ENCODE measurements around the gene TREH.
"Not testable (repeated sequence)": the region's sequence is repeated elsewhere in the genome, so short reads cannot be mapped to it uniquely, and the experiment has no call there.

The TREH gene

DNA sequence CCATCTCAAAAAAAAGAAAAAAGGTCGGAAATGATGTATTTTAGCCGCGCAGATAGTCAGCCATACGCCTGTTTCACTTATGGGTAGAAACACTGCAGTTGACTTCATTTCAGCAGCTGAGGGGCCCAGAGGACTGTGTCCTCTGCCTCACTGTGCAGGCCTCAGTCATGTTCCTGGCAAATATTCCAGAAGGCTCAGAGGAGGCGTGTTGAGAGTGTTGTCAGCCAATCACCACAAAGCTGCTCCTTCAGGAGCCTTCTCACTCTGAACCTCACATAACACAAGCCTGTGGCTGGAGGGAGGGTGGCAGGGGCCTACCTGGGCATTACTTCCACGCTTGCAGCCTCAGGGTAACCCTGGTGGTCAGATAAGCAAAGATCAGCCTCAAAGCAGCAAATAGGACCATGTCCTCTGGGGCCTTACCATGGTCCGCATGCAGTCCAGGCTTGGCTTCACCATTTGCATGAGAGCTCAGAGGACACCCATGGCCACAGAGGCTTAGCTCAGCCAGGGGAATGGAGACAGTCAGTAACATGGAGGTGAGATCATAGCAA, 17.3 kb upstream of the TREH start:
- Histone ChIP-seq H3K4me3 (ENCODE audit: low read length) (no peak overlapping the region), H3K9me3 (ENCODE audit: insufficient read depth, low read depth, low read length) (peaks cover 4% of the 10 kb centered on the region; the same call in 1 of the 2 replicates), H3K27me3 (ENCODE audit: insufficient read depth, low read length) (no peaks in the 10 kb centered on the region), H3K4me1 (ENCODE audit: insufficient read depth, low read length) (peaks cover 13% of the 10 kb centered on the region; the same call in 1 of the 2 replicates), H3K9ac (ENCODE audit: low read depth, low read length) (no peak overlapping the region), H3K27ac (ENCODE audit: low read depth, low read length) (no peak overlapping the region), H3K36me3 (ENCODE audit: insufficient read depth, low read length) (no peaks in the 10 kb centered on the region)
- WGBS, result 94% methylated on average over 7 of the region's 7 CpGs

DNA sequence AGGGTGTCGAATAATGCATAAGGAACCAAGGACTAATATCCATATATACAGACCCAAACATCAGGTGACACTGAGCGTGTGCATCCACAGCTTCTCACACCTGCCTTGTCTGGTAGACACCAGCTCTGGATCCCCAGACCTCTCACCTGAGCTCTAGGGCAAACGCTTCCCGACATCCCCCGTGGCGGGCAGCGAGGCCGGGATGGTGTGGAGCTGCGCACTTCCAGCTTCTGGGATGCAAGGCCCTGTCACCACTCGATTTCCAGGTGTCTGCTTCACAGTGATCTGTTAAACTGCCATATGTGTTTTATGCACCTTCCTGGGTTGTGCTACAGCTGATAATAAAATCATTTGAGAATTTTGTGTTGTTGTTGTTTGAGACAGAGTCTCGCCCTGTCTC, 15.3 kb upstream of the TREH start:
- 96% methylated on average over 11 of the region's 11 CpGs for WGBS
- Histone ChIP-seq H3K27ac (ENCODE audit: low read depth, low read length) (no peak overlapping the region), H3K36me3 (ENCODE audit: insufficient read depth, low read length) (no peaks in the 10 kb centered on the region), H3K4me1 (ENCODE audit: insufficient read depth, low read length) (peaks cover 18% of the 10 kb centered on the region), H3K9ac (ENCODE audit: low read depth, low read length) (no peak overlapping the region), H3K9me3 (ENCODE audit: insufficient read depth, low read depth, low read length) (no peaks in the 10 kb centered on the region), H3K4me3 (ENCODE audit: low read length) (no peak overlapping the region), H3K27me3 (ENCODE audit: insufficient read depth, low read length) (no peaks in the 10 kb centered on the region)

DNA sequence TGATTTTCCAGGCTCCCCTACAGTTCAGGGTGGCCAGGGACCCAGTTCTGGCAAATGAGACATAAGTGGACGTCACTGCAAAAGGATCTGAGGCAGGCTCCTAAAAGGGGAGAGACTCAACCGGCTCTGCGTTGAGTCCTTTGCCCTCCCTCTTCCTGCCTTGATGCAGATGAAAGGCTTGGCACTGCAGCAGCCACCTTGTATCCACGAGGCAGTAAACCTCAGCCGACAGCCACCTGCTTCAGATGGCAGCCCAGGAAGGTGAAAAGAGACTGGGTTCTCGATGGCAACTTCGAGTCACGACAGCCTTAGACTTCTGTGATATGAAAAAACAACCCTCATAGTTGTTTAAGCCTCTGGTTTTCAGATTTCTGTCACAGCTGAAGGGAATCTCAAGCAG, 14.7 kb upstream of the TREH start:
- 92% methylated on average over 8 of the region's 8 CpGs for whole genome bisulfite sequencing
- no peak overlapping the region for H3K9ac ChIP-seq (ENCODE audit: low read depth, low read length)

DNA sequence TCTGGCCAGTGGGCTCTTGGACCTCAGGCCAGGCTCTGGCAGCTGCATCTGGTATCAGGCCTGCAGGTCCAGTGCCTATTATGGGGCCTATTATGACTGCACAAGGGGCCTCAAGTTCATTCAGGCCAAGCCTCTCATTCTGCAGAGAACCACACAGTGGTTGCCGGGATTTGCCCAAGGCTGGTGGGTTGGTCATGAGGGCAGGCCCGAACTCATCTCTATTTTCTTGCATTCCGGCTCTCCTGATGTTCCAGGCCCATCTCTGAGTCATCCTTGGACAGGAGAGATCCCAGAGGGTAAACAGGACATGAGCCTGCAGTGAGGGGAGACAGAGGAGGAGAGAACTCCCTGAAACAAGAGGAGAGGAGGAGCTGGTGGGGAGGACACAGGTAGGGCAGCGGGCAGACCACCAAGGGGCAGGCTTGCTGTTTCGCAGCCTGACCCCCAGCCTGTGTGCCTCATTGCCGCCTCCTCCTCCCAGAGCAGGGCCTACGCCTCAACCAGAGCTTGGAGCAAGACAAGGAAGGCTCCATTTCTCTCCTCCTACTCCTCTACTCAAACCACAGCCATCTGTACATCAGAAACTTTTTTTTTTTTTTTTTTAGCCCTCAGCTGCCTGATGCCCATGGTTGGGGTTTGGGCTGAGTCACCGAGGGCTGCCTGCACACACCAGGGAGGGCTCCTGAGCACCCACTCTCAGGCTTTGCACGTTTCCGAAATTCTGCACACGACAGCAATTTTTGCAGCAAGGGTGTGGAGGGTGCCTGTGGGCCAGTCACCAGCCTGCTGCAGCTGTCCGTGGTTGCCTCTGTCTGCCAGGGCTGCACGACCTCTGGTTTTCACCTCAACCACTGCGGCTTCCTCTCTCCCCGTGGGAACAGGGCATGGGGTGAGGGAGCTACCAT, 12.7 kb upstream of the TREH start:
- no peaks in the 10 kb centered on the region for H3K9me3 ChIP-seq (ENCODE audit: insufficient read depth, low read depth, low read length)
- H3K4me3 ChIP-seq (ENCODE audit: low read length), result no peak overlapping the region
- no peak overlapping the region for H3K27ac ChIP-seq (ENCODE audit: low read depth, low read length)
- no peaks in the 10 kb centered on the region for H3K27me3 ChIP-seq (ENCODE audit: insufficient read depth, low read length)
- no peaks in the 10 kb centered on the region for H3K36me3 ChIP-seq (ENCODE audit: insufficient read depth, low read length)
- no peak overlapping the region for H3K9ac ChIP-seq (ENCODE audit: low read depth, low read length)
- WGBS, result 81% methylated on average over 15 of the region's 15 CpGs
- peaks cover 18% of the 10 kb centered on the region for H3K4me1 ChIP-seq (ENCODE audit: insufficient read depth, low read length)

More for the DNA sequence above, 14.7 kb upstream of the TREH start:
- no peaks in the 10 kb centered on the region for H3K9me3 ChIP-seq (ENCODE audit: insufficient read depth, low read depth, low read length)
- peaks cover 18% of the 10 kb centered on the region for H3K4me1 ChIP-seq (ENCODE audit: insufficient read depth, low read length)
- H3K27ac ChIP-seq (ENCODE audit: low read depth, low read length), result no peak overlapping the region
- no peaks in the 10 kb centered on the region for H3K36me3 ChIP-seq (ENCODE audit: insufficient read depth, low read length)
- no peaks in the 10 kb centered on the region for H3K27me3 ChIP-seq (ENCODE audit: insufficient read depth, low read length)
- no peak overlapping the region for H3K4me3 ChIP-seq (ENCODE audit: low read length)

DNA sequence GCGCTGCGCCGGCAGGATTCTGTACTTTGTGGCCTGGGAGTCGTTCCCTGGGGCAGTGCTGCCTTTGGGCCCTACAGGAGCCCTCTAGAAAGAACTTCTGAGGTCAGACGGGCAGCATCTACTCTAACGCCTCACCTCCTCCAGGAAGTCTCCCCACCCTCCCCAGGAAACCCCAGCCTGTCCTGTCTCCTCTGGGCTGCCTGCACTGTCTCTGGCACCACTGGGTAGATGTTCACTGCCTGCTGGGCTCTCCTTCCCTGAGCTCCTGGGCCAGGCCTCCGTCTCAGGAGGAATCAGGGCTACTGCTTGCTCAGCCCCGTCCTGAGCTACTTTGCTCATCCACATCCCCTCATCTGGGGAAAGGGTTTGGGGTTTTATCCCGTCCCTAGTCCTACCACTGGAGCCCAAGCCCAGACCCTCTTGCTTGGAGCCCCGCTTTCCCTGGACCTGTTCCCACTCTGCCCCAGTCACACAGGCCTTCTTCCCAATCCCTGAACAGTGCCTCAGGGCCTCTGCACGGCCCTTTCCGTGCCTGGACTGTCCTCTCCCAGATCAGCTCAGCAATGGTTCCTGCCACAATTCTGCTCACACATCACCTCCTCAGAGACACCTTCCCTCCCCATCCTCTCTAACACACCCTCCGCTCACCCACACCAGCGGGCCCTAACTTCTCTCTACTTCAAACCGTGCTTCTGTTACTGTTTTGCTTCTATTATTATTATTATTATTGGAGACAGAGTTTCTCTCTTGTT, 11.3 kb upstream of the TREH start:
- Histone ChIP-seq H3K4me3 (ENCODE audit: low read length) (no peak overlapping the region), H3K27ac (ENCODE audit: low read depth, low read length) (0 out of 2 replicates have a peak overlapping the region, but pooled peaks have one; percentile 12), H3K9ac (ENCODE audit: low read depth, low read length) (no peak overlapping the region)

DNA sequence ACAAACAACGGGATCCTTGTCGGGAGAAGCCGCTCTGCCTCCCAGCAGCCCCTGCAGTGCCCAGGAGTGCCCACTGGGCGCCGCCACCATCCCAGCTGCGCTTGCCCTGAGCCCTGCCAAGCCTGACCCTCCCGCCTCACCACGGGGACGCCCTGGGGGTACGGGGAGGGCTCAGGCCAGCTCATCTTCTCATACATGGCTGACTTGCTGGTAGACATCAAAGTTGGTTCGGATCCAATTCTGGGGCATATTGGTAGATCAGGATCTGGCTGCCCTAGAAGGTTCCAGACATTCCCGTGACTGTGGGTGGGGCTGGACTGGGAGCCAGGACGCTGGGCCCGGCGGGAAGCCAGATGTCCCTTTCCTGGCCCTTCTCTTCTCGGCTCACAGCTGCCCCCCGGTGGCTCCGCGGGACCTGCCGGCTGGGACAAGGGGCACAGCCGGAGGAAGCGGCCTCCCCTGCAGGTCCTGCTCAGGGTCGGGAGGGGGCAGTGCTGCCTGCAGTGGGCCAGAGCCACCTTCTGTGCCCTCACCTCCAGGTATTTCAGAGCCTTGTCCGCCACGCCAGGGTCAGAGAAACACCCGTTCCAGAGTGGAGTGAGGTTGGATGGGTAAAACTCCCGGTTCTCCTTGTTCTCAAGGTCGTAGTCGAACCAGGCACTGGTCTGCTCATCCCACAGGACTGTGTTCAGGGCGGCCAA, 10.6 kb upstream of the TREH start:
- Histone ChIP-seq H3K27ac (ENCODE audit: low read depth, low read length) (peak overlapping the region; percentile 67), H3K9ac (ENCODE audit: low read depth, low read length) (peak overlapping the region; percentile 52), H3K4me1 (ENCODE audit: insufficient read depth, low read length) (peaks cover 18% of the 10 kb centered on the region), H3K36me3 (ENCODE audit: insufficient read depth, low read length) (no peaks in the 10 kb centered on the region), H3K9me3 (ENCODE audit: insufficient read depth, low read depth, low read length) (no peaks in the 10 kb centered on the region), H3K4me3 (ENCODE audit: low read length) (peak overlapping the region; percentile 53), H3K27me3 (ENCODE audit: insufficient read depth, low read length) (no peaks in the 10 kb centered on the region)
- WGBS, result 6% methylated on average over 30 of the region's 30 CpGs

More for the DNA sequence above, 11.3 kb upstream of the TREH start:
- 79% methylated on average over 14 of the region's 15 CpGs for WGBS
- Histone ChIP-seq H3K9me3 (ENCODE audit: insufficient read depth, low read depth, low read length) (no peaks in the 10 kb centered on the region), H3K36me3 (ENCODE audit: insufficient read depth, low read length) (no peaks in the 10 kb centered on the region), H3K4me1 (ENCODE audit: insufficient read depth, low read length) (peaks cover 18% of the 10 kb centered on the region), H3K27me3 (ENCODE audit: insufficient read depth, low read length) (no peaks in the 10 kb centered on the region)

DNA sequence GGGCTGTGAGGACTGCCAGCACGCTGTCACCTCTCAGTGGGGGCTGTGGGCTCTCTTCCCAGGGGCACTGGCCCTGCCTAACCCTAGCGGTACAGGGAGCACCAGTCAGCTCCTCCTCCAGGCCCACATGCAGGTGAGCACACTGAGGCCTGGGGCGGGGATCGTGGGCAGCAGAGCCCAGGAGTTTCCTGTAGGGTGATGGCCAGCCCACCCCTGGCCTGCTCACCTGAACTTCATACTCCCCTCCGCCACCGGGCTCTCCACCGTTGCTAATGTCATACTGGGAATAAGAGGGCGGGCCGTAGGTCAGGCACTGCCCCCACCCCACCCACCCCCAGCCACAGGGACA, 10.0 kb upstream of the TREH start:
- peak overlapping the region; percentile 15; the same call in 1 of the 2 replicates for H3K4me3 ChIP-seq (ENCODE audit: low read length)
- 24% methylated on average over 9 of the region's 9 CpGs for WGBS

DNA sequence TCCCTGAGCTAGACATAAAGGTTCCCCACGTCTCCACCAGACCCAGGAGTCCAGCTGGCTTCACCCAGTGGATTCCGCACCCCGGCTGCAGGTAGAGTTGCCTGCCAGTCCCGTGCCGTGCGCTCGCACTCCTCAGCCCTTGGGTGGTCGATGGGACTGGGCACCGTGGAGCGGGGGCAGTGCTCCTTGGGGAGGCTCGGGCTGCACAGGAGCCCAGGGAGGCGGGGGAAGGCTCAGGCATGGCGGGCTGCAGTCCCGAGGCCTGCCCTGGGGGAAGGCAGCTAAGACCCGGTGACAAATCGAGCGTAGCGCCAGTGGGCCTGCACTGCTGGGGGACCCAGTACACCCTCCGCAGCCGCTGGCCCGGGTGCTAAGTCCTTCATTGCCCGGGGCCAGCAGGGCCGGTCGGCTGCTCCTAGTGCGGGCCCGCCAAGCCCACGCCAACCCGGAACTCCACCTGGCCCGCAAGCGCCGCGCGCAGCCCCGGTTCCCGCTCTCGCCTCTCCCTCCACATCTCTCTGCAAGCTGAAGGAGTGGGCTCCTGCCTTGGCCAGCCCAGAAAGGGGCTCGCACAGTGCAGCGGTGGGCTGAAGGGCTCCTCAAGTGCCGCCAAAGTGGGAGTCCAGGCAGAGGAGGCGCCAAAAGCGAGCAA, 9.5 kb upstream of the TREH start:
- 93% methylated on average over 41 of the region's 41 CpGs for WGBS
- Histone ChIP-seq H3K36me3 (ENCODE audit: insufficient read depth, low read length) (no peaks in the 10 kb centered on the region), H3K9me3 (ENCODE audit: insufficient read depth, low read depth, low read length) (no peaks in the 10 kb centered on the region), H3K27ac (ENCODE audit: low read depth, low read length) (no peak overlapping the region; the same call in 1 of the 2 replicates), H3K27me3 (ENCODE audit: insufficient read depth, low read length) (no peaks in the 10 kb centered on the region), H3K9ac (ENCODE audit: low read depth, low read length) (no peak overlapping the region), H3K4me3 (ENCODE audit: low read length) (0 out of 2 replicates have a peak overlapping the region, but pooled peaks have one; percentile 15), H3K4me1 (ENCODE audit: insufficient read depth, low read length) (peaks cover 18% of the 10 kb centered on the region)

More for the DNA sequence above, 10.0 kb upstream of the TREH start:
- no peak overlapping the region; the same call in 1 of the 2 replicates for H3K27ac ChIP-seq (ENCODE audit: low read depth, low read length)
- peaks cover 18% of the 10 kb centered on the region for H3K4me1 ChIP-seq (ENCODE audit: insufficient read depth, low read length)
- H3K9me3 ChIP-seq (ENCODE audit: insufficient read depth, low read depth, low read length), result no peaks in the 10 kb centered on the region
- no peak overlapping the region for H3K9ac ChIP-seq (ENCODE audit: low read depth, low read length)
- H3K36me3 ChIP-seq (ENCODE audit: insufficient read depth, low read length), result no peaks in the 10 kb centered on the region
- no peaks in the 10 kb centered on the region for H3K27me3 ChIP-seq (ENCODE audit: insufficient read depth, low read length)

DNA sequence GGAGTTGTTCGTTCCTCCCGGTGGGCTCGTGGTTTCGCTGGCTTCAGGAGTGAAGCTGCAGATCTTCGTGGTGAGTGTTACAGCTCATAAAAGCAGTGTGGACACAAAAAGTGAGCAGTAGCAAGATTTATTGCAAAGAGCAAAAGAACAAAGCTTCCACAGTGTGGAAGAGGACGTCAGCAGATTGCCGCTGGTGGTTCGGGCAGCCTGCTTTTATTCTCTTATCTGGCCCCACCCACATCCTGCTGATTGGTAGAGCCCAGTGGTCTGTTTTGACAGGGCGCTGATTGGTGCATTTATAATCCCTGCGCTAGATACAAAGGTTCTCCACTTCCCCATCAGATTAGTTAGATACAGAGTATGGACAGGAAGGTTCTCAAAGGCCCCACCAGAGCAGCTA, 8.9 kb upstream of the TREH start:
- not testable (repeated sequence) for H3K9ac ChIP-seq (ENCODE audit: low read depth, low read length); H3K27me3 ChIP-seq (ENCODE audit: insufficient read depth, low read length); H3K36me3 ChIP-seq (ENCODE audit: insufficient read depth, low read length); H3K27ac ChIP-seq (ENCODE audit: low read depth, low read length); H3K4me3 ChIP-seq (ENCODE audit: low read length); H3K9me3 ChIP-seq (ENCODE audit: insufficient read depth, low read depth, low read length)
- WGBS, result 92% methylated on average over 10 of the region's 10 CpGs
- peaks cover 18% of the 10 kb centered on the region for H3K4me1 ChIP-seq (ENCODE audit: insufficient read depth, low read length)

DNA sequence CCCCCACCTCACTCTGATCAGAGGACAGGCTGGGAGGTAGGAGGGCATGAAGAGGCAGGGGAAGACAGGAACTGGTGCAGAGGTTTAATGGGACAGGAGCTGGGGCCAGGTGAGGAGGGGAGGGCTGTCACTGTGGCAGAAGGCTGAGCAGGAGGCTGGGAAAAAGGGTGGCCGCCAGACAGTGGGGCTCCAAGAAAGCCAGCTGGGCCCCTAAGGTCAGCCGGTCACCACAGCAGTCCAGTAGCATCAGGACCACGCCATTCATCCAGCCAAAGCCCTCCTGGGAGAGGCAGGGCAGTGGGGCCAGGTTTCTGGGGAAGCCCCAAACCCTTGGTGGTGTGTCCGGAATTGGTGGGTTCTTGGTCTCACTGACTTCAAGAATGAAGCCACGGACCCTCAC, 8.5 kb upstream of the TREH start:
- Histone ChIP-seq H3K27me3 (ENCODE audit: insufficient read depth, low read length) (no peaks in the 10 kb centered on the region), H3K4me3 (ENCODE audit: low read length) (no peak overlapping the region), H3K27ac (ENCODE audit: low read depth, low read length) (no peak overlapping the region), H3K9ac (ENCODE audit: low read depth, low read length) (no peak overlapping the region), H3K9me3 (ENCODE audit: insufficient read depth, low read depth, low read length) (no peaks in the 10 kb centered on the region), H3K36me3 (ENCODE audit: insufficient read depth, low read length) (no peaks in the 10 kb centered on the region), H3K4me1 (ENCODE audit: insufficient read depth, low read length) (peaks cover 16% of the 10 kb centered on the region)
- WGBS, result 97% methylated on average over 5 of the region's 5 CpGs

All from HUES64 (cell line).